CD4-positive, alpha-beta T cell (primary cell): ENCODE measurements around the gene TESMIN. TPM values are rescaled to one million over a fixed set of nuclear protein-coding genes. Genes with fewer than 3 reads are reported as not detected.

Experiments
- ATAC-seq: fragments of 200-7000 bp; cut with Tn5 transposase; one replicate; pipeline ENCODE4 v1.10.0; 2022; ENCODE audit warnings: mild to moderate bottlenecking; ENCODE audit not compliant: poor library complexity
- CTCF ChIA-PET: fragments of 350-600 bp; sonication (Branson Sonifier 250); formaldehyde crosslinking; loops from one replicate; lab custom pipeline; 2021; ENCODE audit warnings: antibody characterized with exemption, inconsistent platforms; lab: Charles Lee
- POLR2A ChIA-PET: fragments of 350-600 bp; sonication (Branson Sonifier 250); formaldehyde crosslinking; loops from one replicate; lab custom pipeline; 2021; ENCODE audit warnings: antibody characterized with exemption, inconsistent platforms; lab: Charles Lee
- DNase-seq, 14 experiments: peaks; one replicate each; pipeline ENCODE4 v3.0.0-alpha.2; 2013 to 2020; ENCODE audit warnings: mixed read lengths in 2 of 14
- H3K27ac ChIP-seq, 2 donors: one replicate each; pipeline versions ENCODE4 v1.5.1 to v1.7.0; 2013; ENCODE audit warnings: low read length in 2 of 2, low read depth in 1 of 2, mild to moderate bottlenecking in 1 of 2
- H3K27me3 ChIP-seq, 2 experiments: 1 replicate in 1 of 2; 2 replicates in 1 of 2; pipeline versions ENCODE4 v1.6.1 to v1.7.0; 2013; ENCODE audit warnings: low read length in 2 of 2, control low read depth in 1 of 2, mild to moderate bottlenecking in 1 of 2, moderate library complexity in 1 of 2; ENCODE audit not compliant: insufficient read depth in 2 of 2, control insufficient read depth in 1 of 2
- H3K36me3 ChIP-seq: one replicate; pipeline ENCODE4 v1.6.1; 2013; ENCODE audit warnings: low read length, control low read depth; ENCODE audit not compliant: insufficient read depth
- H3K4me1 ChIP-seq: one replicate; pipeline ENCODE4 v1.6.1; 2013; ENCODE audit warnings: low read length, control low read depth; ENCODE audit not compliant: insufficient read depth
- H3K4me3 ChIP-seq: one replicate; pipeline ENCODE4 v1.5.1; 2013; ENCODE audit warnings: mild to moderate bottlenecking, low read length, moderate library complexity
- H3K9me3 ChIP-seq, 2 experiments: 1 replicate in 1 of 2; 2 replicates in 1 of 2; pipeline versions ENCODE4 v1.6.1 to v1.7.0; 2013; ENCODE audit warnings: low read length in 2 of 2, mild to moderate bottlenecking in 2 of 2, control low read depth in 1 of 2, moderate library complexity in 1 of 2; ENCODE audit not compliant: control insufficient read depth in 1 of 2, insufficient read depth in 1 of 2
- H3K27ac Mint-ChIP-seq: one replicate; pipeline ENCODE4 v1.8.0; 2020; ENCODE audit warnings: mixed read lengths
- H3K27me3 Mint-ChIP-seq: one replicate; pipeline ENCODE4 v1.8.0; 2021; ENCODE audit warnings: mixed read lengths
- H3K36me3 Mint-ChIP-seq: one replicate; pipeline ENCODE4 v1.8.0; 2021; ENCODE audit warnings: low read depth, mixed read lengths
- H3K4me1 Mint-ChIP-seq: one replicate; pipeline ENCODE4 v1.8.0; 2021; ENCODE audit warnings: low read depth, mixed read lengths
- H3K4me3 Mint-ChIP-seq: one replicate; pipeline ENCODE4 v1.8.0; 2020; ENCODE audit warnings: mild to moderate bottlenecking, mixed read lengths
- H3K9me3 Mint-ChIP-seq: one replicate; pipeline ENCODE4 v1.8.0; 2020; ENCODE audit warnings: mixed read lengths
- intact Hi-C, 2 experiments: fragments of 100-400 bp; cut with DNase I in 1 of 2; cut with micrococcal nuclease in 1 of 2; formaldehyde crosslinking; loops; one replicate each; pipeline versions ENCODE4 v1.15.1 to v1.9.0; 2023 to 2025; cut with DNase I, micrococcal nuclease
- total RNA-seq, 174 experiments: library from RNA in 2 of 174; stranded (reverse) in 2 of 174; gene quantifications; one replicate each; pipeline ENCODE4 v1.2.3 and lab custom pipeline; 2021 to 2026
- TF ChIP-seq, protein P1 (sequence below): fragments of 200-600 bp; IDR thresholded peaks from one replicate; pipeline ENCODE4 v1.8.0; 2022; ENCODE audit warnings: antibody characterized with exemption, mild to moderate bottlenecking

TESMIN gene
- total RNA-seq, 2 experiments from 2014 or later = 3.7 to 4.3 TPM

DNA sequence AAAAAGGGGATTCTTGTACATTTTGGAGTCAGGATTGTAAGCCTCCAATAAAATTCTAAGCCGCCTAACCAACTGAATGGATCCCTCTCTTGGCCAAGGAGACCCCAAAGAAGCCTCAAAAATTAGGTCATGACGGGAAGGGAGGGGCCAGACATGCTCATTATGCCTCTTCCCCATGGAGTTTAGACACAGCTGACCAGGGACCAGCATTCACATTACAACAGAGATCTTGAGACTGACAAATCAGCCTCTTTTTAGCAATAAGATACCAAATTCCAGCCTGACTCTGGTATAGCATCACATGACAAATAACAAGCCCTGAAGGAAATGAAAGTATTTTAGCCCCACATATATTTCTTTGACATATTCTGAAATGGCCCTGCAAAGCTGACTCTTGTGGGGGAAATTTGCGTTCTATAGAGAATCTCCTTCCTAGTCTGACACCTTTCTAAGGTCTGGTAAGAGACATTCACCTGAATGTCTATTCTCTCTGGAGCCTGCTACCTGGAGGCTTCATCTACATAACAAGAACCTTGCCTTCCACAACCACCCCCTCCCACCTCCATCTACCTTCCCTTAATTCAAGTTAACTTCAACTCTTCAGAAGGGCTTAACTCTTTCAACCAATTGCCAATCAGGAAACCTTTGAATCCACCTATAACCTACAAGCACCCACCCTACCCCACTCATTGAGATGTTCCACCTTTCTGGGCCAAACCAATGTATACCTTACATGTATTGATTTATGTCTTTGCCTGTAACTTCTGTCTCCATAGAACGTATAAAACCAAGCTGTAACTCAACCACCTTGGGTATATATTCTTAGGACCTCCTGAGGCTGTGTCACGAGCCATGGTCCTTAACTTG lies 56.7 kb downstream of the TESMIN start:
- no peak for DNase-seq
- H3K4me1 Mint-ChIP-seq = peaks cover 19% of the 10 kb centered on the region
- TF ChIP-seq, protein P1, sequence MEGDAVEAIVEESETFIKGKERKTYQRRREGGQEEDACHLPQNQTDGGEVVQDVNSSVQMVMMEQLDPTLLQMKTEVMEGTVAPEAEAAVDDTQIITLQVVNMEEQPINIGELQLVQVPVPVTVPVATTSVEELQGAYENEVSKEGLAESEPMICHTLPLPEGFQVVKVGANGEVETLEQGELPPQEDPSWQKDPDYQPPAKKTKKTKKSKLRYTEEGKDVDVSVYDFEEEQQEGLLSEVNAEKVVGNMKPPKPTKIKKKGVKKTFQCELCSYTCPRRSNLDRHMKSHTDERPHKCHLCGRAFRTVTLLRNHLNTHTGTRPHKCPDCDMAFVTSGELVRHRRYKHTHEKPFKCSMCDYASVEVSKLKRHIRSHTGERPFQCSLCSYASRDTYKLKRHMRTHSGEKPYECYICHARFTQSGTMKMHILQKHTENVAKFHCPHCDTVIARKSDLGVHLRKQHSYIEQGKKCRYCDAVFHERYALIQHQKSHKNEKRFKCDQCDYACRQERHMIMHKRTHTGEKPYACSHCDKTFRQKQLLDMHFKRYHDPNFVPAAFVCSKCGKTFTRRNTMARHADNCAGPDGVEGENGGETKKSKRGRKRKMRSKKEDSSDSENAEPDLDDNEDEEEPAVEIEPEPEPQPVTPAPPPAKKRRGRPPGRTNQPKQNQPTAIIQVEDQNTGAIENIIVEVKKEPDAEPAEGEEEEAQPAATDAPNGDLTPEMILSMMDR = no peak
- H3K27me3 Mint-ChIP-seq = peaks cover 10% of the 10 kb centered on the region
- no peaks in the 10 kb centered on the region for H3K36me3 Mint-ChIP-seq
- no peak overlapping the region for H3K27ac ChIP-seq
- no peak overlapping the region for H3K4me3 ChIP-seq
- H3K4me1 ChIP-seq = peaks cover 15% of the 10 kb centered on the region
- CTCF ChIA-PET = no interaction called here
- POLR2A ChIA-PET = no interaction called here
- peaks cover 5% of the 10 kb centered on the region for H3K9me3 Mint-ChIP-seq
- no peaks in the 10 kb centered on the region for H3K36me3 ChIP-seq
- peaks cover 7 to 10% of the 10 kb centered on the region in 2 experiments for H3K9me3 ChIP-seq
- no peak overlapping the region for H3K4me3 Mint-ChIP-seq
- no peak overlapping the region for H3K27ac Mint-ChIP-seq
- intact Hi-C loops = no loop called here
- no peak for ATAC-seq
- peaks cover 5 to 8% of the 10 kb centered on the region in 2 experiments for H3K27me3 ChIP-seq

DNA sequence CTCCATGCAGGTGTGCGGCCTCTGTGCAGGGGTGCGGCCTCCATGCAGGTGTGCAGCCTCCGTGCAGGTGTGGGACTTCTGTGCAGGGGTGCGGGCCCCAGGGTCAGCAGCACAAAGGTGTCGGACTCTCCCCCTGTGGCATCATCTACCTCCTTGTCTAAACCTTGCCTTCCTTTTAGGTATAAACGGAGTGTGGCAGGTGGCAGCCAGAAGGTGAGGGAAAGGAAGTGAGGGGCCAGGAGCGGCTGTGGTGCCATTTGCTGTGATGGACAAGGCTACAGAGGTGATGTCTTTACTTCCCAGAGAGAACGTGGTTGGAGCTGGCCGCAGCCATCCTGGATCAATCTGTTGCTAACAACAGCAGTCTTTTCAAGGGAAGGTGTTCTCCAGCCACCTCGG lies 57.8 kb downstream of the TESMIN start:
- Mint-ChIP-seq H3K27ac (no peak overlapping the region), H3K4me3 (no peak overlapping the region), H3K9me3 (peaks cover 5% of the 10 kb centered on the region), H3K36me3 (no peaks in the 10 kb centered on the region), H3K4me1 (peaks cover 31% of the 10 kb centered on the region), H3K27me3 (peaks cover 16% of the 10 kb centered on the region)
- peaks cover 17% of the 10 kb centered on the region for H3K4me1 ChIP-seq
- H3K9me3 ChIP-seq = peaks cover 7 to 10% of the 10 kb centered on the region in 2 experiments
- no peak overlapping the region for H3K27ac ChIP-seq
- ATAC-seq = no peak
- ChIA-PET POLR2A (no interaction called here), CTCF (no interaction called here)
- H3K4me3 ChIP-seq = no peak overlapping the region
- intact Hi-C loops = no loop called here
- TF ChIP-seq, protein P1 = no peak
- DNase-seq = no peak
- no peaks in the 10 kb centered on the region for H3K36me3 ChIP-seq
- H3K27me3 ChIP-seq = peaks cover 5 to 8% of the 10 kb centered on the region in 2 experiments

DNA sequence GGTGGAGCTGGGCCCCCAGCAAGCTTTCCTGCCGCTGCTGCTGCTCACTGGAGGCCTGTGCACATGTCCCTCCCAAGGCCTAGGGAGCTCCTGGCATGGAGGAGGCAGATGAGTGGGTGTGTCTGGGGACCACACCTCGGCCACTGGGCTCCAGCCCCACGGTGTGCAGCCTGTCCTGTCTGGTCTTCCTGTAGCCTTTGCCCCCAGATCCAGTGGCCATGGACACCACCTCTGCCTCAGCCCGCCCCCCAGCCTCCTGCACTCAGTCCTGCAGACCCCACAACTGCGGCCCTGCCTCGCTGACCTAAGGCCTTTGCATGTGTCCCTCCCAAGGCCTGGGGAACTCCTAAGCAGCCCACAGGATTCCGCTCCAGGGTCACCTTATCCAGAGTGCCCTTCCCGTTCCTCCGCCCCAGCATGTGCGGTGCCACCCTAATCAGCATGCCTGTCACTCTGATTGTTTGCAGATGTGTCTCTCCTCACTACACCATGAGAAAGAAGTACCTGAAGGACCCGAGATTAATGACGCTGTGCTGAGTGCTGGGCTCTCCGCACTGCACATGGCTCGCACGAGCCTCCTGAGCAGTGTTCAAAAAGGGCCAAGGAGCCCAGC lies 58.3 kb downstream of the TESMIN start:
- intact Hi-C loops = no loop called here
- H3K27ac ChIP-seq = no peak overlapping the region
- POLR2A ChIA-PET = no interaction called here
- no peak overlapping the region for H3K27ac Mint-ChIP-seq
- H3K4me3 Mint-ChIP-seq = peak overlapping the region; percentile 30
- TF ChIP-seq, protein P1 = no peak
- H3K4me1 ChIP-seq = peaks cover 17% of the 10 kb centered on the region
- peaks cover 5% of the 10 kb centered on the region for H3K9me3 Mint-ChIP-seq
- H3K9me3 ChIP-seq = peaks cover 7 to 10% of the 10 kb centered on the region in 2 experiments
- peaks cover 31% of the 10 kb centered on the region for H3K4me1 Mint-ChIP-seq
- H3K4me3 ChIP-seq = no peak overlapping the region
- DNase-seq (no peak), ATAC-seq (no peak)
- CTCF ChIA-PET = no interaction called here
- H3K36me3 Mint-ChIP-seq = no peaks in the 10 kb centered on the region
- H3K36me3 ChIP-seq = no peaks in the 10 kb centered on the region
- peaks cover 16% of the 10 kb centered on the region for H3K27me3 Mint-ChIP-seq
- H3K27me3 ChIP-seq = peaks cover 3 to 8% of the 10 kb centered on the region in 2 experiments
